H1 (cell line): Measurements from ENCODE around the gene CAT. TPM values are rescaled to one million over a fixed set of nuclear protein-coding genes. Genes with fewer than 3 reads are reported as not detected.

Experiments used
- CTCF ChIA-PET: fragments of 300-600 bp; sonication (Branson Sonifier 250); formaldehyde crosslinking; loops from one replicate; lab custom pipeline; 2021; ENCODE audit not compliant: partially characterized antibody; lab: Charles Lee
- POLR2A ChIA-PET: fragments of 300-600 bp; sonication (Branson Sonifier 250); formaldehyde crosslinking; loops from one replicate; lab custom pipeline; 2021; ENCODE audit warnings: inconsistent platforms; ENCODE audit not compliant: partially characterized antibody; lab: Charles Lee
- DNase-seq, 2 experiments: peaks; one replicate each; pipeline versions ENCODE4 v3.0.0 to v3.0.0-alpha.2; 2010 to 2022; ENCODE audit warnings: low spot score in 2 of 2, low read depth in 1 of 2, mixed read lengths in 1 of 2
- FAIRE-seq: peaks from 2 replicates; lab custom pipeline; 2011; peaks lifted over from hg19 to GRCh38; lab: Jason Lieb, UNC
- H2AFZ ChIP-seq: 2 replicates; pipeline ENCODE4 v1.8.1; 2012; ENCODE audit warnings: low read length, inconsistent platforms
- H2AK5ac ChIP-seq: 2 replicates; pipeline ENCODE4 v1.6.1; 2013; ENCODE audit warnings: low read depth, low read length
- H2BK120ac ChIP-seq: replicated peaks from 2 replicates; pipeline ENCODE3; 2013; ENCODE audit warnings: low read depth, low read length, inconsistent platforms
- H2BK12ac ChIP-seq: 2 replicates; pipeline ENCODE4 v1.6.1; 2013; ENCODE audit warnings: low read depth, low read length
- H2BK15ac ChIP-seq: 2 replicates; pipeline ENCODE4 v1.6.1; 2013; ENCODE audit warnings: low read length
- H2BK20ac ChIP-seq: 2 replicates; pipeline ENCODE4 v1.6.1; 2013; ENCODE audit warnings: low read length
- H2BK5ac ChIP-seq: 2 replicates; pipeline ENCODE4 v1.6.1; 2013; ENCODE audit warnings: low read depth, low read length
- H3K14ac ChIP-seq: 2 replicates; pipeline ENCODE4 v1.6.1; 2013; ENCODE audit warnings: inconsistent platforms; ENCODE audit not compliant: insufficient read length
- H3K18ac ChIP-seq: 2 replicates; pipeline ENCODE4 v1.6.1; 2013; ENCODE audit warnings: low read length; ENCODE audit errors: extremely low read depth
- H3K23ac ChIP-seq: 2 replicates; pipeline ENCODE4 v1.6.1; 2013; ENCODE audit warnings: inconsistent platforms; ENCODE audit not compliant: insufficient read length
- H3K23me2 ChIP-seq: 2 replicates; pipeline ENCODE4 v1.6.1; 2013; ENCODE audit warnings: low read depth, low read length
- H3K27ac ChIP-seq: 2 replicates; pipeline ENCODE4 v1.6.1; 2011; ENCODE audit warnings: low read depth, low read length, inconsistent platforms
- H3K27me3 ChIP-seq, 4 experiments: replicated peaks in 1 of 4; 1 replicate in 1 of 4; 2 replicates in 3 of 4; pipeline versions ENCODE4 v1.6.1 to v1.8.1; 2011 to 2013; ENCODE audit warnings: low read length in 3 of 4, mild to moderate bottlenecking in 3 of 4, inconsistent platforms in 2 of 4, mixed read lengths in 2 of 4, moderate library complexity in 1 of 4; ENCODE audit not compliant: control insufficient read depth in 3 of 4, insufficient read depth in 3 of 4; ENCODE audit errors: extremely low read depth in 1 of 4
- H3K36me3 ChIP-seq, 4 experiments: 2 replicates each; pipeline versions ENCODE4 v1.6.1 to v1.8.1; 2011 to 2013; ENCODE audit warnings: mild to moderate bottlenecking in 4 of 4, low read length in 3 of 4, moderate library complexity in 2 of 4, control low read depth in 1 of 4, inconsistent platforms in 1 of 4; ENCODE audit not compliant: insufficient read depth in 4 of 4, control insufficient read depth in 2 of 4
- H3K4ac ChIP-seq: replicated peaks from 2 replicates; pipeline ENCODE3; 2013; ENCODE audit warnings: low read length, low read depth, mixed read lengths, inconsistent platforms; ENCODE audit not compliant: insufficient read length
- H3K4me1 ChIP-seq, 4 experiments: replicated peaks in 1 of 4; 1 replicate in 1 of 4; 2 replicates in 3 of 4; pipeline versions ENCODE4 v1.6.1 to v1.8.1; 2011 to 2013; ENCODE audit warnings: low read length in 3 of 4, inconsistent platforms in 2 of 4, mixed read lengths in 1 of 4; ENCODE audit not compliant: insufficient read depth in 4 of 4, control insufficient read depth in 3 of 4
- H3K4me2 ChIP-seq, 2 experiments: 2 replicates each; pipeline versions ENCODE4 v1.6.1 to v1.8.1; 2011 to 2013; ENCODE audit warnings: low read depth in 2 of 2, low read length in 2 of 2, control low read depth in 1 of 2, inconsistent platforms in 1 of 2, mild to moderate bottlenecking in 1 of 2; ENCODE audit not compliant: insufficient read depth in 1 of 2
- H3K4me3 ChIP-seq, 4 experiments: fragments of 200-600, 300-600 bp in 1 of 4; sonication (generic), shearing (Covaris generic), sonication (Bioruptor Twin) in 1 of 4; 2 replicates each; pipeline versions ENCODE4 v1.5.1 to v1.8.1; 2011 to 2016; ENCODE audit warnings: low read length in 4 of 4, low read depth in 3 of 4, control low read depth in 2 of 4, inconsistent platforms in 2 of 4, mild to moderate bottlenecking in 2 of 4, mixed read lengths in 1 of 4, moderate library complexity in 1 of 4; ENCODE audit not compliant: insufficient read depth in 2 of 4; ENCODE audit errors: extremely low read depth in 1 of 4
- H3K56ac ChIP-seq: replicated peaks from 2 replicates; pipeline ENCODE3; 2013; ENCODE audit warnings: low read depth, mild to moderate bottlenecking, mixed read lengths, low read length, inconsistent platforms; ENCODE audit not compliant: insufficient read length
- H3K79me1 ChIP-seq: 2 replicates; pipeline ENCODE4 v1.6.1; 2013; ENCODE audit warnings: low read depth, low read length, control low read depth
- H3K79me2 ChIP-seq, 2 experiments: 2 replicates each; pipeline versions ENCODE4 v1.6.1 to v1.8.1; 2012 to 2013; ENCODE audit warnings: low read length in 2 of 2, mild to moderate bottlenecking in 2 of 2, inconsistent platforms in 1 of 2; ENCODE audit not compliant: insufficient read depth in 2 of 2, control insufficient read depth in 1 of 2
- H3K9ac ChIP-seq, 4 experiments: replicated peaks in 1 of 4; 1 replicate in 1 of 4; 2 replicates in 3 of 4; pipeline versions ENCODE4 v1.6.1 to v1.8.1; 2011 to 2013; ENCODE audit warnings: low read depth in 3 of 4, low read length in 3 of 4, control low read depth in 2 of 4, mild to moderate bottlenecking in 2 of 4, moderate library complexity in 2 of 4, inconsistent platforms in 1 of 4; ENCODE audit errors: extremely low read depth in 1 of 4
- H3K9me3 ChIP-seq, 2 experiments: 2 replicates each; pipeline versions ENCODE4 v1.6.1 to v1.8.1; 2012 to 2013; ENCODE audit warnings: mild to moderate bottlenecking in 2 of 2, moderate library complexity in 2 of 2, control low read depth in 1 of 2, inconsistent platforms in 1 of 2, low read depth in 1 of 2, low read length in 1 of 2, mixed read lengths in 1 of 2; ENCODE audit not compliant: insufficient read depth in 2 of 2
- H4K20me1 ChIP-seq, 2 experiments: replicated peaks in 1 of 2; 2 replicates each; pipeline versions ENCODE3 to v1.8.1; 2011 to 2013; ENCODE audit warnings: inconsistent platforms in 2 of 2, low read length in 2 of 2, mild to moderate bottlenecking in 1 of 2; ENCODE audit not compliant: insufficient read depth in 2 of 2, control insufficient read depth in 1 of 2
- H4K5ac ChIP-seq: 2 replicates; pipeline ENCODE4 v1.6.1; 2013; ENCODE audit warnings: low read length, low read depth, mixed read lengths, inconsistent platforms; ENCODE audit not compliant: insufficient read length
- H4K8ac ChIP-seq: 2 replicates; pipeline ENCODE4 v1.8.0; 2013; ENCODE audit warnings: mild to moderate bottlenecking, moderate library complexity, low read length, inconsistent platforms; ENCODE audit not compliant: insufficient read depth; ENCODE audit errors: extremely low read depth
- H4K91ac ChIP-seq: replicated peaks from 2 replicates; pipeline ENCODE3; 2013; ENCODE audit warnings: low read length, mixed read lengths, inconsistent platforms; ENCODE audit not compliant: insufficient read length
- ASH2L ChIP-seq: fragments of 200-600, 300-600 bp; sonication (generic); IDR thresholded peaks from one replicate; pipeline ENCODE4 v1.7.1; 2017; ENCODE audit warnings: low read length
- ATF3 ChIP-seq: IDR thresholded peaks from 2 replicates; pipeline ENCODE4 v1.6.1; 2011; ENCODE audit warnings: low read depth, mild to moderate bottlenecking, low read length; ENCODE audit not compliant: insufficient read depth
- BACH1 ChIP-seq: IDR thresholded peaks from 2 replicates; pipeline ENCODE4 v1.6.1; 2012; ENCODE audit warnings: low read length, improper control_type of control experiment
- CBX5 ChIP-seq: fragments of 300-800, 300-1000 bp; sonication (generic); IDR thresholded peaks from 2 replicates; pipeline ENCODE4 v1.7.1; 2016; ENCODE audit warnings: antibody characterized with exemption, low read length, low read depth
- CREB1 ChIP-seq: IDR thresholded peaks from 2 replicates; pipeline ENCODE4 v1.6.1; 2012; ENCODE audit warnings: inconsistent platforms
- CTCF ChIP-seq, 3 experiments: IDR thresholded peaks; 1 replicate in 2 of 3; 2 replicates in 1 of 3; pipeline versions ENCODE4 v1.5.1 to v1.6.1; 2011; ENCODE audit warnings: low read length in 3 of 3, mild to moderate bottlenecking in 3 of 3, inconsistent platforms in 2 of 3, low read depth in 1 of 3, moderate library complexity in 1 of 3; ENCODE audit not compliant: insufficient read depth in 1 of 3; ENCODE audit errors: control extremely low read depth in 1 of 3
- GABPA ChIP-seq: IDR thresholded peaks from 2 replicates; pipeline ENCODE4 v1.6.1; 2011; ENCODE audit warnings: mild to moderate bottlenecking, low read length, moderate library complexity, borderline replicate concordance; ENCODE audit not compliant: insufficient read depth
- JUND ChIP-seq: IDR thresholded peaks from 2 replicates; pipeline ENCODE4 v1.6.1; 2011; ENCODE audit warnings: mild to moderate bottlenecking, improper control_type of control experiment, low read length
- NANOG ChIP-seq: IDR thresholded peaks from 2 replicates; pipeline ENCODE4 v1.6.1; 2011; ENCODE audit warnings: low read length, low read depth, mild to moderate bottlenecking, inconsistent platforms; ENCODE audit not compliant: insufficient read depth, poor library complexity, severe bottlenecking
- NRF1 ChIP-seq: IDR thresholded peaks from 2 replicates; pipeline ENCODE4 v1.6.1; 2011; ENCODE audit warnings: mild to moderate bottlenecking, low read depth, low read length, improper control_type of control experiment
- POLR2AphosphoS5 ChIP-seq: IDR thresholded peaks from 2 replicates; pipeline ENCODE4 v1.6.1; 2011; ENCODE audit warnings: low read depth, low read length
- SUZ12 ChIP-seq: fragments of 200-600 bp; sonication (generic); IDR thresholded peaks from 2 replicates; pipeline ENCODE4 v1.6.1; 2012; ENCODE audit warnings: mild to moderate bottlenecking, inconsistent platforms, low read length, moderate library complexity, mixed read lengths
- WGBS, 2 experiments: shearing (Covaris generic) in 1 of 2; methylation state at CpG; one replicate each; pipeline versions ENCODE4 v1.1.6 to v1.1.7; 2013 to 2015; ENCODE audit warnings: low lambda C conversion rate in 2 of 2, mixed read lengths in 2 of 2, inconsistent platforms in 1 of 2, low coverage in 1 of 2, missing lambda C conversion rate in 1 of 2; ENCODE audit not compliant: insufficient replicate concordance in 2 of 2, insufficient coverage in 1 of 2, insufficient read length in 1 of 2; ENCODE audit errors: extremely low coverage in 1 of 2, missing lambda C conversion rate in 1 of 2; 5-methylcytosine and 5-hydroxymethylcytosine counted together
- polyA plus RNA-seq, 7 experiments: library from polyadenylated mRNA; depleted of rRNA in 3 of 7; stranded (reverse) in 5 of 7; unstranded in 2 of 7; fragments of >200 nt in 5 of 7; fragments of 200-250 nt in 2 of 7; gene quantifications; 1 replicate in 5 of 7; 2 replicates in 1 of 7; 4 replicates in 1 of 7; pipeline versions ENCODE4 v1.2.1 to v1.2.3, GENCODE V29; 2011 to 2013; ENCODE audit warnings: missing spikeins in 2 of 7, mixed read lengths in 2 of 7
- total RNA-seq: library from RNA; stranded (reverse); fragmentation: NEBNext Ultra II Directional; extraction: Animal tissue kit (Norgen Biotek cat#: 25700); gene quantifications from 2 replicates; pipeline ENCODE4 v1.2.1, GENCODE V29; 2021

CAT gene
- total and polyA plus RNA-seq, 2 of the 8 experiments (the other 6 are each of a cell fraction or from before 2014, with no cell fraction given): 9.6 to 15.0 TPM

- Histone ChIP-seq H3K4ac (no peak overlapping the region), H3K79me1 (no peaks in the 10 kb centered on the region), H2AK5ac (no peak overlapping the region), H4K8ac (no peak overlapping the region), H3K56ac (no peak overlapping the region), H3K23me2 (no peaks in the 10 kb centered on the region), H2BK15ac (no peak overlapping the region), H3K4me3 (no peak overlapping the region), H3K18ac (no peak overlapping the region), H2BK12ac (no peak overlapping the region), H3K27me3 (no peaks in the 10 kb centered on the region), H3K79me2 (no peaks in the 10 kb centered on the region), H2BK20ac (no peak overlapping the region), H4K91ac (no peak overlapping the region), H3K14ac (no peak overlapping the region), H4K5ac (no peak overlapping the region), H2BK5ac (no peak overlapping the region), H3K4me2 (no peak overlapping the region), H2AFZ (no peak overlapping the region), H3K27ac (no peak overlapping the region), H3K9ac (no peak overlapping the region), H2BK120ac (no peak overlapping the region), H3K23ac (no peak overlapping the region), H3K9me3 (no peaks in the 10 kb centered on the region), H3K4me1 (no peaks in the 10 kb centered on the region), H4K20me1 (no peaks in the 10 kb centered on the region), H3K36me3 (no peaks in the 10 kb centered on the region)
- 80% methylated on average over 7 of the region's 7 CpGs; no CpG with 5 or more reads in 1 of the 2 experiments for WGBS, 2 experiments
- FAIRE-seq (no peak), DNase-seq (no peak)
- CTCF ChIA-PET: interaction anchor here (1.9 kb wide), 1 partner anchor 26 kb away, joined by 7 read pairs; the partner anchor contains the start of gene ELF5
- POLR2A ChIA-PET: no interaction called here
- no peak for TF ChIP-seq ATF3
- TF ChIP-seq CBX5: no peak
- TF ChIP-seq POLR2AphosphoS5: no peak
- TF ChIP-seq SUZ12: no peak
- TF ChIP-seq BACH1: no peak
- TF ChIP-seq GABPA: no peak
- no peak for TF ChIP-seq ASH2L
- no peak for TF ChIP-seq NANOG
- TF ChIP-seq CTCF (IDR thresholded peaks at IDR 0.05; ENCODE audit: control extremely low read depth in 1 of 3, insufficient read depth in 1 of 3, low read depth in 1 of 3, low read length in 3 of 3): no peak
- no peak for TF ChIP-seq JUND
- no peak for TF ChIP-seq NRF1
- TF ChIP-seq CREB1: no peak
Observed at GRCh38 chr11:34487430-34487829, 48.7 kb downstream of the CAT start.
